Kidney (tissue), 14 donors: ENCODE results near the gene CAPN15. TPM values are rescaled to one million over a fixed set of nuclear protein-coding genes. Genes with fewer than 3 reads are reported as not detected.

Source experiments
- DNase-seq, 5 donors: peaks; one replicate each; pipeline ENCODE4 v3.0.0-alpha.2; 2013 to 2020
- FAIRE-seq: peaks from 2 replicates; lab custom pipeline; 2012; peaks lifted over from hg19 to GRCh38; lab: Jason Lieb, UNC
- H3K27ac ChIP-seq, 2 donors: one replicate each; pipeline ENCODE4 v1.7.0; 2013; ENCODE audit warnings: low read depth in 2 of 2, low read length in 2 of 2, inconsistent platforms in 1 of 2
- H3K27me3 ChIP-seq: one replicate; pipeline ENCODE4 v1.7.1; 2013; ENCODE audit warnings: low read length, inconsistent platforms; ENCODE audit not compliant: control insufficient read depth, insufficient read depth
- H3K36me3 ChIP-seq, 3 donors: one replicate each; pipeline versions ENCODE4 v1.7.0 to v1.7.1; 2013; ENCODE audit warnings: low read length in 3 of 3, control low read depth in 1 of 3, inconsistent platforms in 1 of 3; ENCODE audit not compliant: insufficient read depth in 3 of 3, control insufficient read depth in 2 of 3
- H3K4me1 ChIP-seq, 3 donors: one replicate each; pipeline versions ENCODE4 v1.7.0 to v1.7.1; 2013; ENCODE audit warnings: low read length in 3 of 3, inconsistent platforms in 1 of 3, low read depth in 1 of 3; ENCODE audit not compliant: control insufficient read depth in 2 of 3, insufficient read depth in 2 of 3
- H3K4me3 ChIP-seq, 3 donors: one replicate each; pipeline versions ENCODE4 v1.7.0 to v1.8.1; 2013; ENCODE audit warnings: low read length in 3 of 3, control low read depth in 1 of 3, inconsistent platforms in 1 of 3
- H3K9ac ChIP-seq, 3 donors: one replicate each; pipeline versions ENCODE4 v1.7.0 to v1.7.1; 2013; ENCODE audit warnings: low read length in 3 of 3, control low read depth in 1 of 3, inconsistent platforms in 1 of 3
- H3K9me3 ChIP-seq, 3 donors: one replicate each; pipeline versions ENCODE4 v1.7.0 to v1.7.1; 2013; ENCODE audit warnings: low read length in 3 of 3, control low read depth in 1 of 3, inconsistent platforms in 1 of 3; ENCODE audit not compliant: control insufficient read depth in 2 of 3, insufficient read depth in 1 of 3
- CTCF ChIP-seq: IDR thresholded peaks from 3 replicates; pipeline ENCODE4 v1.5.1; 2012; ENCODE audit warnings: mild to moderate bottlenecking, moderate library complexity, borderline replicate concordance; ENCODE audit not compliant: insufficient read depth; ENCODE audit errors: extremely low read depth
- intact Hi-C: fragments of 100-400 bp; cut with DNase I; formaldehyde crosslinking; loops from one replicate; pipeline ENCODE4 v1.11.1; 2022
- polyA plus RNA-seq: library from polyadenylated mRNA; stranded (reverse); fragments of 350-450 nt; fragmentation: Illumina TruSeq; extraction: RNeasy Lipid Tissue Mini Kit (QIAGEN cat#74804); gene quantifications from one replicate; pipeline ENCODE4 v1.2.3, GENCODE V29; 2014; ENCODE audit warnings: low read depth, low replicate concordance; ENCODE audit not compliant: insufficient read depth
- total RNA-seq: library from RNA; stranded (reverse); fragmentation: NEBNext Ultra II Directional; extraction: Animal tissue kit (Norgen Biotek cat#: 25700); gene quantifications from one replicate; pipeline ENCODE4 v1.2.1, GENCODE V29; 2021
- donor health status: control.
- donor health status: control.
- donor health status: control.
- donor health status: control.
- donor health status: control.
- donor health status: DM: yes; HTN: yes; CAD: no.
- donor health status: Normal renal cell carcinoma (clear cell type).

The CAPN15 gene
- total and polyA plus RNA-seq, 2 donors from 2014 or later, result 17.9 to 52.9 TPM

DNA sequence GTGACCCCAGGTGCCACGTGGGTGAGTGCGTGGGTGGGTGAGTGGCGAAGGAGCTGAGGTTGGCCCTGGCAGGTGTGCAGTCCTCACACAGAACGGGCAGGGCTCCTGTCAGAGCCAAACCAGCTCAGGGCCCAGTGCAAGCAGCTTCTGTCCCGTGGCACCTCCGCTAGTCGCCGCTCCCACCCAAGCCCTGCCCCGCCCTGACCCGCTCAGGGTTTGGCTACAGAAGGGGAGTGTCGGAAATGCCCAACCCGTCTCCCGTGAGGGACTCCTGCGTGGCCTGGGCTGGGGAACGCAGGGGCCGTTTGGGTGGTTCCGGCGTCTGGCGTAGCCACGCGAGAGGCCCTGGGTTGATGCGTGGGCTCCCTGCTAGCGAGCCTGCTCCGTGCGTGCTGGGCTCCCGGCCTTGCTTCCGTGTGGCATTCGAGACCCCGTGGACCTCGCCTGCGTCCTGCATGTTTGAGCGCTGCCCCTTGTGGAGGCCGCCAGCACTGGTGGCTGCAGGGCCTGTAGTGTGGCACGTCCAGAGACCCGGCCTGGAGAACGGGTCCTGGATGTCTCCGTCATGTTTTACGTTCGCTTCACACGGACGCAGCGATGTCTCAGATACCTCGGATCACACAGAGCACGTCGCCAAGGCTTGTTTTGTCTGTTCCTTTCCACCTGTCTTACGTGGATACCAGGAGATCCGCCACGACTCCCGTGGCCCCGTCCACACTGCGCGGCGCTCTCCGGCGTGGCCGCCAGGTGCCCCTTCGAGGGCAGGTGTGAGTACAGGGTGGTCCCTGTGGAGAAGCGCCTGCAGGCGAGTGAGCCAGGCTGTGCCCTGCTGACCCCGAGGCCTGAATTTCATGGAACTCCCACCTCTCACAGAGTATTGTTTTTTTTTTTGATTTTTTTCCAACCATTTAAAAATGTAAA lies 10.2 kb downstream of the CAPN15 start:
- Histone ChIP-seq H3K9me3 (no peaks in the 10 kb centered on the region), H3K9ac (no peak overlapping the region), H3K27ac (no peak overlapping the region), H3K4me1 (peaks cover 0 to 4% (median 0%) of the 10 kb centered on the region in 3 donors), H3K36me3 (no peaks in the 10 kb centered on the region), H3K4me3 (no peak overlapping the region), H3K27me3 (no peaks in the 10 kb centered on the region)
- intact Hi-C loops, result no loop called here
- TF ChIP-seq CTCF, result no peak
- DNase-seq (no peak), FAIRE-seq (no peak)

- no peak overlapping the region for H3K4me3 ChIP-seq
- no peak overlapping the region for H3K27ac ChIP-seq
- no peak overlapping the region for H3K9ac ChIP-seq
- H3K27me3 ChIP-seq, result no peaks in the 10 kb centered on the region
- no peak for DNase-seq
- intact Hi-C loops, result no loop called here
- peaks cover 0 to 4% (median 0%) of the 10 kb centered on the region in 3 donors for H3K4me1 ChIP-seq
- no peaks in the 10 kb centered on the region for H3K9me3 ChIP-seq
- FAIRE-seq, result no peak
- H3K36me3 ChIP-seq, result no peaks in the 10 kb centered on the region
- TF ChIP-seq CTCF, result no peak
These were observed 12.5 kb downstream of the CAPN15 start for GRCh38 chr16:539901-540530.

DNA sequence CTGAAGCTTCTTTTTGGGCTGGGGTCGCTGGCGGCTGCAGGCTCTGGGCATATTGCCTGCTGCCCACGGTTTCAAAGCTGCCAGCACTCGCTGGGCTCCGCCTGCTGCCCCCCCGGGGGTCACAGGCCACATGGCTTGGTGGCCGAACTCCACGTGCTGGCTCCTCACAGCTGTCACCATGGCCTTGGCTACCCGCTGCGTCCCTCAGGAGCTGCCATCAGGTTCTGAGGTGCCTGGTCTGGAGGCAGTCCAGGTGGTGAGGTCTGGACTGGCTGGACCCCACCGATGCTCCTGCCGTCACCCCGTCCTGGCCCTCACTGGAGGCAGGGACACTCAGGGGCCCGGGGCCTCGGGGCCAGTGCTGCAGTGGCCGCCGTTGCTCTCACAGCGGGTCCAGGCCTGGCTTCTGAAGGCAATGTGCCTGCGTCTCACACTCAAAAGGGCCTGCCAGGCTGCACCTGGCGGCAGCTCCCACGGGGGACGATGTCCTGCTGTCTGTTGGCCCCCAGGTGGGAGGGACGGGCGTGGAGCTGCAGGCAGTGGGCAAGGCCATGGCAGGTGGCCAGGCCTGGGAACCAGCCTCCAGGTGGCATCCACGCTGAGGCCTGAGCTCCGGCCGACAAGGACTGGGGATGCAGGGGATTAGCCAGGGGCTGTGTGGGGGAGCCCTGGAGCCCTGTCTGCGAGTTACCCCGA lies 13.3 kb downstream of the CAPN15 start:
- Histone ChIP-seq H3K4me3 (no peak overlapping the region), H3K27ac (no peak overlapping the region), H3K27me3 (no peaks in the 10 kb centered on the region), H3K4me1 (peaks cover 0 to 3% (median 0%) of the 10 kb centered on the region in 3 donors), H3K36me3 (no peaks in the 10 kb centered on the region), H3K9ac (no peak overlapping the region), H3K9me3 (no peaks in the 10 kb centered on the region)
- intact Hi-C loops, result no loop called here
- TF ChIP-seq CTCF, result no peak
- no peak for DNase-seq
- FAIRE-seq, result no peak
